Nephron progenitor cell (in vitro differentiated cells): Measurements from ENCODE around the gene NCL.

ENCODE experiments used
- DNase-seq: peaks from one replicate; pipeline ENCODE4 v3.0.0; 2021
- H3K27ac Mint-ChIP-seq: 2 replicates; pipeline ENCODE4 v1.8.0; 2021; ENCODE audit warnings: mild to moderate bottlenecking, moderate library complexity, mixed read lengths
- H3K27me3 Mint-ChIP-seq: 2 replicates; pipeline ENCODE4 v1.8.0; 2021; ENCODE audit warnings: mild to moderate bottlenecking, low read depth, mixed read lengths; ENCODE audit not compliant: poor library complexity
- H3K36me3 Mint-ChIP-seq: 2 replicates; pipeline ENCODE4 v1.8.0; 2021; ENCODE audit warnings: low read depth, mixed read lengths
- H3K4me1 Mint-ChIP-seq: 2 replicates; pipeline ENCODE4 v1.8.0; 2021; ENCODE audit warnings: mixed read lengths
- H3K4me3 Mint-ChIP-seq: 2 replicates; pipeline ENCODE4 v1.8.0; 2021; ENCODE audit warnings: mild to moderate bottlenecking, moderate library complexity, mixed read lengths
- H3K9me3 Mint-ChIP-seq: 2 replicates; pipeline ENCODE4 v1.8.0; 2021; ENCODE audit warnings: mild to moderate bottlenecking, moderate library complexity, mixed read lengths
- CTCF ChIP-seq: fragments of 200-600 bp; sonication (generic); IDR thresholded peaks from 2 replicates; pipeline ENCODE4 v1.5.0; 2021; ENCODE audit warnings: antibody characterized with exemption

NCL gene

GRCh38 chr2:231483398-231484329 is 19.4 kb upstream of the NCL start:
- H3K36me3 Mint-ChIP-seq: peaks cover 7% of the 10 kb centered on the region
- no peak overlapping the region for H3K27ac Mint-ChIP-seq
- H3K27me3 Mint-ChIP-seq: peaks cover 3% of the 10 kb centered on the region
- H3K9me3 Mint-ChIP-seq: peaks cover 10% of the 10 kb centered on the region
- DNase-seq: no peak
- no peak overlapping the region for H3K4me3 Mint-ChIP-seq
- no peak for TF ChIP-seq CTCF
- peaks cover 18% of the 10 kb centered on the region for H3K4me1 Mint-ChIP-seq

- peak; percentile 78 for DNase-seq
- no peaks in the 10 kb centered on the region for H3K36me3 Mint-ChIP-seq
- no peak overlapping the region for H3K27ac Mint-ChIP-seq
- peak; percentile 75 for TF ChIP-seq CTCF
- peaks cover 4% of the 10 kb centered on the region for H3K9me3 Mint-ChIP-seq
- no peak overlapping the region for H3K4me3 Mint-ChIP-seq
- peaks cover 18% of the 10 kb centered on the region for H3K4me1 Mint-ChIP-seq
- H3K27me3 Mint-ChIP-seq: no peaks in the 10 kb centered on the region
Measured at GRCh38 chr2:231482806-231483391, 18.6 kb upstream of the NCL start.

- Mint-ChIP-seq H3K4me3 (no peak overlapping the region), H3K9me3 (no peaks in the 10 kb centered on the region), H3K36me3 (no peaks in the 10 kb centered on the region), H3K27me3 (peaks cover 5% of the 10 kb centered on the region), H3K4me1 (peaks cover 18% of the 10 kb centered on the region), H3K27ac (no peak overlapping the region)
- DNase-seq: no peak
- TF ChIP-seq CTCF: no peak
Measured at GRCh38 chr2:231480781-231481180, 16.5 kb upstream of the NCL start.

- H3K4me1 Mint-ChIP-seq: peaks cover 18% of the 10 kb centered on the region
- no peak overlapping the region for H3K4me3 Mint-ChIP-seq
- peaks cover 5% of the 10 kb centered on the region for H3K27me3 Mint-ChIP-seq
- TF ChIP-seq CTCF: no peak
- H3K36me3 Mint-ChIP-seq: no peaks in the 10 kb centered on the region
- no peak overlapping the region for H3K27ac Mint-ChIP-seq
- no peaks in the 10 kb centered on the region for H3K9me3 Mint-ChIP-seq
- no peak for DNase-seq
Measured at GRCh38 chr2:231479455-231479854, 15.2 kb upstream of the NCL start.

GRCh38 chr2:231476920-231477319 is 12.6 kb upstream of the NCL start:
- no peak for DNase-seq
- Mint-ChIP-seq H3K27ac (no peak overlapping the region), H3K4me3 (no peak overlapping the region), H3K9me3 (no peaks in the 10 kb centered on the region), H3K27me3 (peaks cover 15% of the 10 kb centered on the region), H3K36me3 (no peaks in the 10 kb centered on the region), H3K4me1 (peaks cover 18% of the 10 kb centered on the region)
- TF ChIP-seq CTCF: no peak
